GM18870 (cell line): ENCODE measurements around the gene KIZ.

ENCODE experiments used
- ATAC-seq: cut with Tn5 transposase; IDR thresholded peaks from one replicate; pipeline ENCODE4 v1.9.1; 2021; ENCODE audit warnings: moderate library complexity; ENCODE audit not compliant: unreplicated experiment

The KIZ gene

GRCh38 chr20:21174516-21175239, 48.8 kb downstream of the KIZ start:
- ATAC-seq: no peak

- ATAC-seq: no peak
These were observed 49.6 kb downstream of the KIZ start for GRCh38 chr20:21175433-21175832.

- no peak for ATAC-seq
These were observed 51.9 kb downstream of the KIZ start for GRCh38 chr20:21177767-21178166.

- ATAC-seq: no peak
These were observed 53.9 kb downstream of the KIZ start for GRCh38 chr20:21179757-21180156.

GRCh38 chr20:21180248-21180647, 54.4 kb downstream of the KIZ start:
- ATAC-seq: no peak

- ATAC-seq: no peak
These were observed 55.1 kb downstream of the KIZ start for GRCh38 chr20:21181028-21181427.

GRCh38 chr20:21182832-21183563, 57.1 kb downstream of the KIZ start:
- ATAC-seq: no peak

- ATAC-seq: no peak
These were observed 57.8 kb downstream of the KIZ start for GRCh38 chr20:21183722-21184121.

- ATAC-seq: no peak
These were observed 58.9 kb downstream of the KIZ start for GRCh38 chr20:21184819-21185218.

GRCh38 chr20:21185849-21186248, 60.0 kb downstream of the KIZ start:
- no peak for ATAC-seq

- ATAC-seq: no peak
These were observed 64.1 kb downstream of the KIZ start for GRCh38 chr20:21189761-21190523.

- ATAC-seq: no peak
These were observed 65.0 kb downstream of the KIZ start for GRCh38 chr20:21190869-21191268.

GRCh38 chr20:21191839-21192238, 66.0 kb downstream of the KIZ start:
- ATAC-seq: no peak

GRCh38 chr20:21202259-21202658, 76.4 kb downstream of the KIZ start:
- no peak for ATAC-seq

- ATAC-seq: no peak
These were observed 77.3 kb downstream of the KIZ start for GRCh38 chr20:21203088-21203656.

GRCh38 chr20:21206584-21206983, 80.7 kb downstream of the KIZ start:
- no peak for ATAC-seq

- ATAC-seq: no peak
These were observed 83.1 kb downstream of the KIZ start for GRCh38 chr20:21208999-21209398.

GRCh38 chr20:21209668-21210067, 83.8 kb downstream of the KIZ start:
- ATAC-seq: no peak

- ATAC-seq: no peak
These were observed 87.8 kb downstream of the KIZ start for GRCh38 chr20:21213691-21214090.

- no peak for ATAC-seq
These were observed 88.5 kb downstream of the KIZ start for GRCh38 chr20:21214431-21214830.

- ATAC-seq: no peak
These were observed 93.8 kb downstream of the KIZ start for GRCh38 chr20:21219686-21220085.
